ENCODE data around the gene HEMK1.

HEMK1 gene

GRCh38 chr3:50617096-50617791 lies 47.9 kb downstream of the HEMK1 start, which contains the start of gene MAPKAPK3:
MAPKAPK3 (plus strand) TSS chr3:50617151; CDS start chr3:50617566, 415 bp downstream.
- DNase-seq: peak; percentile 31

- no peak for DNase-seq
Measured at GRCh38 chr3:50617911-50618481, 48.7 kb downstream of the HEMK1 start.

- DNase-seq: no peak
Measured at GRCh38 chr3:50620420-50620819, 51.1 kb downstream of the HEMK1 start.

- DNase-seq: no peak
Measured at GRCh38 chr3:50620820-50621219, 51.5 kb downstream of the HEMK1 start.

DNA sequence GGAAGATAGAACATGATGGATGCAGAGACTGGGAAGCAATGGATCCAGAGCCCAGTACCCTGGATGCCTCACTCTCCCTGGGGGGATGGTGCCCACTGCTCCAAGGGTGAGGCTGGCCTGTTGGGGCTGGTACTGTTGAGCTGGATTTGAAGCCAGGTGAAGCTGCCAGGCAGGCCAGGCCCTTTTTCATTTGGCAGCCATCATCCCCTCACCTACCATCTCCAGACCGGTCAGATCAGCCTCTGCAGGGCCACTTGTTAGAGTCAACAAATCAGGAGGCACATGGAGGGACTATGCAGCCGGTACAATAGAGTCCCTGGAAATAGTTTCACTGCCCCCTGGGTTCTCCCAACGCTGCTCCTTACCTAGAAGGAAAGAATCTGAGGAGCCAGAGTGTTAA lies 53.6 kb downstream of the HEMK1 start:
- DNase-seq: no peak

DNA sequence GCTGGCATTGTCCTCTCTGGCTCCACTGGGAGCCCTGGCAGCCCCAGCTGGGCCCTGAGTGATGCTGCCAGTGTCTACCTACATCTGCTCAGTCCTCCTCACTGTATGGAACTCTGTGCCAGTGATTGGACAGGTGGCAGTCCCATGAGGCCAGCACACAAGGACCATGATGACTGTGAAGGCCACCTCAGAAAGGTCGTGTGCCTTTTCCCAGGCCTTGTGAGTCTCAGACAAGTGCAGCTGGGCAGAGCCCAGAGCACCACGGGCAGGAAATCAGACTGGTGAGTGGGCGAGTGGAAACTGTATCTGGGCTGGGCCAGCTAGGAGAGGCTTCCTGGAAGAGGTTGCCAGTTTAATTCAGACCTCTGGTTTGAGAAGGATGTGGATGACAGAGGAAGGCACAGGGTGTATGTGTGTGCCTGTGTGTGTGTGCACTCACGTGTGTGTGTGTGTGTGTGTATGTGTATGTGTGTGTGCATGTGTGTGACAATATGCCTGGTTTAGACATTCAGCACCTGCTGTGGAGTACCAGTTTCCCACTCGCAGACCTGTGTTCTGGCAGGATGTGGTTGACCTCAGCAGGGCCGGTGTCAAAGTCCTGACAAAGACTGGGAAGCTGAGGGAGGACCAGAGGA lies 54.6 kb downstream of the HEMK1 start:
- no peak for DNase-seq

- no peak for DNase-seq
Measured at GRCh38 chr3:50624634-50625033, 55.3 kb downstream of the HEMK1 start.

DNA sequence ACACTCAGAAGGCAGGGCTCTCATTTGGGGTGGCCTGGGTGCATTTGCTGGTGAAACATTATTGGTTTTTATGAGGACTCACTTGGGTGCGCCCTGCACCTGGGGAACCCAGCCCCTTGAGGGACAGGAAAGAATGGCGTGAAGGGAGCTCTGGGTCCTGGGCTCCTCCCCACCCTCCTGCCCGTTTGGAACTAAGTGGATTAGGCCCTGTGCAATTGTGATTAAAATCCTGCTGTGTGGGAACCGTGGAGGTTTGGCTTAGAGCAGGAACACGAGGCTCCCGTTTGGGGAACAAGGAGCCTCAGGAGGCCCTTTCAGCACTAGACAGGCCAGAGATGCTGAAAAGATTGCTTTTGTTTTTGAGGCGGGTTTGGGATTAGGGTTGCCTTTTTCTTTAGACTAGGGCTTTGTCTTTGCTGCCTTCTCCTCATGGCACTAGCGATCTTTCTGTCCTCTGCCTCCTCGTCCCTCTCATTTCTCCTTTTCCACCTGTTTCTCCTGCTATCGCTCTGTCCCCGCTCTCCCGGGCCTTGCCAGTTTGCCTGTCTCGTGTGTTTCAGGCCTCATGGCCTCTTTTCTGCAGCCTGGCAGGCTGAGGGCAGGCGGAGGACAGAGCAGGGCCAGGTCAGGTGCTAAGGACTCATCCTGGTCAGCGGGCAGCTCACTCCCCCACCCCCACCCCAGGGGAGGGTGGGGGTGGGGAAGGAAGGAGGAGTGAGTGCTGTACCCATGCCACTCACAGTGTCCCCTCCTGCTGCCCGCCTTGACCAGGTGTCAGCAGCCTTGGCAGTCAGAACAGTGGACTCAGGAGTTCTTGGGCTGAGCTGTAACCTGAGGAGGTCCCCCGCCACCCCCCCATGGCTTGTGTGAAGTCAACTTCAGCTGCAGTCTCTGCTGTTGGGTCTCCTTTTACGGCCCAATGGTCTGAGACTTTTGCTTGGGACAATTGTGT lies 56.2 kb downstream of the HEMK1 start:
- no peak for DNase-seq

DNA sequence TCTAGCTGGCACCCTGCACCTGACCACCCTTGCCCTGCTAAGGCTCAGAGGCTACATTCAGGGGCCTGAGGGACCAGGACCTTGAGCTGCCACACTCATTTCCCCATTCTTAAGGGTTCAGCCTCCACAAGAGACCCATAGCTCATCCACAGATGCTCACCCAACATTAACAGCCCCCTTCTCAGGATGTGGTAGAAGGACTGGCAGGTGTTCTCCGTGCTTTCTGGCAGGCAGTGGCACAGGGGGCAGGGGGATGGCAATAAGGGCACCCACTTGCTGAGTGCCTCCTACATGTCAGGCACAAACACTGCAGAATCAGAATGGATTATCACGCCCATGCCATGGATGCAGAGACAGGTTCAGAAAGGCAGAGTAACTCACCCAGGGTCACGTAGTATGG lies 57.1 kb downstream of the HEMK1 start:
- no peak for DNase-seq

DNA sequence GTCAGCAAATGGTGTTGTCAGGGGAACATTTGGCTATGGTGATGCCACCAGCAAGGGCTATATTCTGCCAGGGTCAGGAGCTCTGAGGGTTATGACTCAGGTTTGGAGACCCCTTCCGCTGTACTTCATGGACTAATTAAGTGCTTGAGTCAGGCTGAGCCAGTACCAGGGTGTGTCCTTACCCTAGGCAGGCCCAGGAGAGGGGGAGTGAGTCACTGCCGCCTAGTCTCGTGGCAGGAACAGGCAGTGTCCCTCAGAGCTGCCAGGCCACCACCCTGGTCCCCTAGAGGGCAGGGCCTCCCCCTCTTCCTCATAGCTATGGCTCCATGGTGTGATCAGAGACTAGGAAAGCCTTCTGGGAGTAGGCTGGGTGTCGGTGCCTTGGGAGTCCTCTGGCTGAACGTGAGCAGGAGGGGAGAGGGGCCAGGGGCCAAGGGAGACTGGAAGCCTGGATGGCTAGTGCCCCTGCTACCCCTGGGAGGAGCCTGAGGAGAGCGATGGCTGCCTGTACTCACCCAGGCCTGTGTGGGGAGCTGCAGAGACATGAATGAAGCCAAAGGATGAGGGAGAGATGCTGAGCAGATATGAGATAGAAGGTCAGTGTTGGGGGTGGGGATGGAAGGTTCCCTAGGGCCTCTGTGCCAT lies 58.2 kb downstream of the HEMK1 start:
- DNase-seq: peak; percentile 7

DNA sequence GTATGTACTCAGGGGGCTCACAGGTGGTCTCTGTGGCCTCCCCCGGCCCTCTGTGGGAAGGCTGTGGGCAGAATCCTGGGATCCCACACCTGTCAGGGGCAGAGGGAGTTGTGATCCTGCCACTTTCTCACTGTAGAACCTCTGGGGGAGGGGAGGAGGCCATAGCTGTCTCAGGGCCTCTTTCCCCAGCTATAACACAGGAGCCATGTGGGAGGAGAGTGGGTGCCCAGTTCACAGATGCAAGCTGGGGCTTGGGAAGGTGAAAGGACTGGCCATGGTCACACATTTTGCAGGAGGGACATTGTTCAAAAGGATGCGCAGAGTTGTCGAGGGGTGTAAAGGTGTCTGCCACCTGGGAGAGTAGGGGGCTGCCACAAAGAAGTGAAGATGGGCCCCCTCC lies 59.3 kb downstream of the HEMK1 start:
- DNase-seq: no peak

GRCh38 chr3:50630394-50630793 lies 61.1 kb downstream of the HEMK1 start:
- DNase-seq: no peak

DNA sequence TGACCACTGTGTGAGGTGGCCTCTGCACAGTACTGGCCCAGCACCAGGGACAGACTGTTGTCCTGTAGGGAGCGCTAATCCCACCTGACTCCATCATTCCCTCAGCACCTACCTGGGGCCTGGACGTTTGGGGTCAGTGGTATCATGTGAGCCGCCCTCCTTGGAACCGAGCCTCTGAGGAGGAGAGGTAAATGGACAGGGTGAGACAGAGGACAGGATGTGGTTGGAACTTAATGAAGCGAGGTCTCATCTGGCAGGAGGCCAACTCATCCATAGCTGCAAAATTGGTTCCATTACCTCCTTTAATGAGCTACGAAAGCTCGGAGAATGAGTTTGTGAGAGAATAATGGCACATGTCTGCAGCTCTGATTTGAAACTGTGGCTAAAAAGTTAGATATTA lies 61.6 kb downstream of the HEMK1 start:
- DNase-seq: peak; percentile 46

DNA sequence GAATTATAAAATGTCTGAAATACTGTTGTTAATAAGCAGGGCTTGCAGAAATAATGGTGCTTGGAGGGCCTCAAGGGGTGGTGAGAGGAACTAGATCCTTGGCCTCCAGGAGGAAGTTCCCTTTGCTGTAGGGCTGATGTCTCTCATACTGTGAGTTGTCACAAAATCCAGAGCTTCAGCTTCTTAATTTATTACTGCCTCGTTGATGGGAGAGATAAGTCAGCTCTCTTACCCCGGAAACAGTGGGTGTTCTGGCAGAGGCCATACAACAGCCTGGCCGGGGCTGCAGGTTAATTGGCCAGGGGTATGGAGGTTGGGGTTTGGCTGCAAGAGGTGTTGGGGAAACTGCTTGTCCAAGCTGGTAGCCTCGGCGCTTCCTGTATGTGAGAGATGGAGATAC lies 63.1 kb downstream of the HEMK1 start:
- no peak for DNase-seq

DNA sequence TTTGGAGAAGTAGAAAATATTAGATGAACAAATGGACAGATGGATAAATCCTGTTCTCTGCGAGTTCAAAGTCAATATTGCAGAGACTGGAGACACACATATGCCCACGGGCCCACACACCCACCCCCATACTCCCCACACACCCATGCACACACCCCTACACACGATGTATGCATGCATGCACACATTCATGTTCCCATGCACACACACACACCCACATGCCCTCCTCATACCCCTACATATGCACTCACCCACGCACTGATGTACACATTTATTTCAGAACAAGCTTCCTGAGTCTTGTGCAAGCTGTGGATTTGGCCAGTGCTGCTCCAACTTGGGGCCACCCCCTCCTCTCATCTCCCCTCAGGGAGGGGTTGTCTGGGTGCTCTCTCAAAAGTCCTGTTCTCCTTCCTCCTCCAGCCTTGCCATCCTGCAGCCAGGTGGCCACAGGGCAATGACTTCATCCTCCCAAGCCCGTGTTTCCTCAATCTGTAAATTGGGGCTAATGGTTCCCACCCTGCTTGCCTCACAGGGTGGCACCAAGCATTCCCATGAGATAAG lies 64.0 kb downstream of the HEMK1 start:
- no peak for DNase-seq

GRCh38 chr3:50635066-50635465 lies 65.7 kb downstream of the HEMK1 start:
- no peak for DNase-seq

DNA sequence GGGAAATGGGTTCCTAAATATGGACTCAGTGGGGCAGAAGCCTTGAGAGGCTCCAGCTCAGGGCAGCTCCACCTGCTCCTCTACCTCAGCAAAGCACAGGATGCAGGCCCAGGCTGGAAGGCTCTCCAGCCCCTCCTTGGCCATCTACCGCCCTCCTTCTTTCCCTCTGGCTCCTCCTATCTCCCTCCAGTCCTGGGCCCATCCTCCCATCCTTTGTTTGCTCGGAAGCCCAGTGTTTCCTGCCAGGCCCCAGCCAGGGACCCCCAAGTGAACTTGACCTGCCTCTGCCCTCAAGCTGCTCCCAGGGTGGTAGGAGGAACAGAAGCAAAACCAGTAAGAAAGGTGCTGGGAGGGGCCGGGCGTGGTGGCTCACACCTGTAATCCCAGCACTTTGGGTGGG lies 67.7 kb downstream of the HEMK1 start:
- DNase-seq: no peak

GRCh38 chr3:50637945-50638344 lies 68.6 kb downstream of the HEMK1 start:
- DNase-seq: no peak

DNA sequence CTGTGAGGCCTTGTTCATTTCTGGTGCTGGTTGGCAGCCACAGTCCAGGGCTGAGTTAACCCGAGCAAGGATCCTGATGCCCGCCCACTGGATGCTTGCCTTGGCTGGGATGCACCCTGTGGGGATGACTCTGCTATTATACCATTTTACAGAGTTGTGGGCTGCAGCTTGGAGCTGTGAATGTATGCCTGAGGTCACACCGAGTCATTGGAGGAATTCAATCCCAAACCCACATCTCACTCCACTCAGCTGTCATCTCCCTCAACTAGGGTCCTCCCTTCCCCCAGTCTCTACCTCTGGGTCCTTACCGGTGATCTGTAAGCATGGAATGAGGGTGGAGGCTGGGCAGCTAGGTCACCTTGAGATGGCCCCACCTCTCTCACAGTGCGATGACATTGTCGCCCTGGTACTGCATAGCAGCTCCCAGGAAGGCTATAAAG lies 69.8 kb downstream of the HEMK1 start:
- no peak for DNase-seq

DNA sequence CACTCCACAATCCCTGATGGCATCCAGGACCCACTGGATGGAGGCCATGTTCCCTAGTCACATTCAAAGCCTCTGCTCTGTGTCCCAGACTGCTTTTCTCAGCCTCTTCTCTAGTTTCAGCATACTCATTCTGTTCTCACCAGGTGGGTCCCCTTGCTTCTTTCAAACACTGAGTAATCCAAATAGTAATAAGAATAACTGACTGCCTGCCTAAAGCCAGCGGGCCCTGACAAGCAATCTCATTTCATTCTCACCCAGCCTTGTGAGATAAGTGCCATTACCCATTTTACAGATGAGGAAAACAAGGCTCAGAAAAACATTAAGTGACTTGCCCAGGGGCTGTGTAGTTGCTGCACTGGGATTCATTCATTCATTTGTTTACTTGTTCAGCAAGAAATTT lies 73.1 kb downstream of the HEMK1 start:
- DNase-seq: no peak

GRCh38 chr3:50644561-50644960 lies 75.2 kb downstream of the HEMK1 start:
- DNase-seq: no peak

GRCh38 chr3:50645378-50645777 lies 76.1 kb downstream of the HEMK1 start:
- no peak for DNase-seq
